HL-60/S4 treated with phorbol 12-myristate 13-acetate at 8.2 ng/mL for 4 days and 3 days (cell line): Measurements from ENCODE around the gene DPH1.
"Not testable (repeated sequence)": the region's sequence is repeated elsewhere in the genome, so short reads cannot be mapped to it uniquely, and the experiment has no call there.

Experiments used
- in situ Hi-C: fragments of 300-500 bp; cut with MboI; formaldehyde crosslinking; loops from 2 replicates; pipeline ENCODE4 v1.15.0; 2022; ENCODE audit warnings: low sequenced_read_pairs

Gene DPH1

DNA sequence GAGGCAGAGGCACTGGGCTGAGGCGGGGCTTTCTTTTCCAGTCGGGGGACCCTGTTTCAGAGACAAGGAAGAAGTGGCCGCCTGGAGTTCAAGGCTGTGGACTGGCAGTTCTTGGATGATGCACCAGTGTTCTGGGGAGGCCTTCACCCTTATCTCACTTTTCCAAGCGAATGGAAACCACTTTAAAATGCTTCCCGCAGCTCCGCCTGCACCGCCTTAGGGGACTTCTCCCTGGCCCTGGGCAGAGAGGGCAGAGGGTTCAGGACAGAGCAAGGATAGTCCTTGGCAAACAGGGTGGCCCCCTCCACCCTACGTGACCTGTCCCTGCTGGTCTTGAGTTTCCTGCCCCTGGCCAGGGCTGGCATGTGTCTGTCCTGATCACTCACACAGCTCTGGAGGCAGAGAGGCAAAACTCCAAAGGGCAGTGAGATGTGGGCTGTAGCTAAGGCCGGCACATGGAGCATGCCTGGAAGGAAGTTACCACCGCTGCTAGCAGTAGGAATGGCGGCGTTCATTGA is 25.5 kb upstream of the DPH1 start:
- in situ Hi-C loops = no loop called here

- in situ Hi-C loops = no loop called here
Observed at GRCh38 chr17:2008332-2009126, 21.4 kb upstream of the DPH1 start.

DNA sequence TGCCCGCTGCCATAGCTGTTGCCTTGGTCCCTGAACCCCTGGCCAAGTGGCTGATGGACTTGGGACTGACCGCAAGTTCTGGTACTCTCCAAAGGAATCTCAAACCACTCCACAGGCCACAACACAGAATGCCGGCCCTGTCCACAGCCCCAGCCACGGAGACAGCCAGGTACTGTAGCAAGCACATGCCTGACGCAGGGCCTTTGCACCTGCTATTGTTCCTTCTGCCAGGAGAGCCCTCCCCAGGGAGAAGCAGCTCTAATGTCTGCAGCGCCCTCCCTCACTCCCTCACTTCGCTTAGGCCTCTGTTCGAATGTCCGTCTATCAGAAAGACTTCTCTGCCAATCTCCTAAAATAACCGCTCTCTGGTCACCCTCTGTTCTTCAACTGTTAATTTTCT is 20.2 kb upstream of the DPH1 start:
- in situ Hi-C loops = no loop called here

DNA sequence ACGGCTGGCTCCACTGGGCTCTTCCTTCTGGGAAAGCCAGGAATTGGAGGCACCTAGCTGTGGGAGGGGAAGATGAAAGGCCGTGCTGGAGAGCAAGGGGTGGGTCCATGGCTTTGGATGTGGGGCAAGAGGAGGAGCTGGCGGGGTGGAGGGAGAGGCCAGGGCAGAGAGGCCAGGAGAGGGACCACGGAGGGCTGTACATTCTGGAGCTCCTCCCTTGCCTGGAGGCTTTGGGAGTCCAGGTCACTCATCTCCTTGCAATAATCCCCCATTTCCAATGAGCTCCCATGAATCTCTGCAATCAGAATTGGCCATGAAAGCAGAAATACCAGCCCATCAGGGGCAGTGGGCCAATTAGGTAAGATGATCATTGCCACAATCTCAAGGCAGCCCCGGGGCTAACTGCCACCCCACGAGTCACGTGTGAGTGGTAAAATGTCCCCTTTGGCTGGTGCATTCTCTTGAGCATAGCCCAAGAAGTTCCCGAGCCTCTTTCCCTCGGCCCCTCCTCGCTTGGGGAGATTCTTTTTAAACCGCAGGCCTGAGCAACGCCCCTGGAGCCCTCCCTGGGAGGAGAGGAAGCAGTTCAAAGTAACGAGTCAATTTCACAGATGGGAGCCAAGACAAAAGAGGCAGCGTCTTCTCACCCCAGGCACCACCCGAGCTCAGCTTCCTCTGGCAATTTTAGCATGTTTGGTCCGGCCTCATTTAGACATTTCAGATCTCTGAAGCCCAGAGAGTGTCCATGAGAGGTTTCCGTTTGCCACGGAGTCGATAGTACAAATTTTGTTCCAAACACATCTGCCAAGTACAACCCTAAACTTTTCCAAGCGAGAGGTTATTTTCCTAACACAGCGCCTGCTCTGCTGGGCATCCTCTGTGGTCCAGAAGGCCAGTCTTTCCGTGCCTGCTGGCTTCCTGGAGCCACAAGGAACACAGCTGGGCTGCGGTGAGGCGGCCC is 18.3 kb upstream of the DPH1 start:
- in situ Hi-C loops = no loop called here

GRCh38 chr17:2012499-2012898 is 17.5 kb upstream of the DPH1 start:
- in situ Hi-C loops = no loop called here

DNA sequence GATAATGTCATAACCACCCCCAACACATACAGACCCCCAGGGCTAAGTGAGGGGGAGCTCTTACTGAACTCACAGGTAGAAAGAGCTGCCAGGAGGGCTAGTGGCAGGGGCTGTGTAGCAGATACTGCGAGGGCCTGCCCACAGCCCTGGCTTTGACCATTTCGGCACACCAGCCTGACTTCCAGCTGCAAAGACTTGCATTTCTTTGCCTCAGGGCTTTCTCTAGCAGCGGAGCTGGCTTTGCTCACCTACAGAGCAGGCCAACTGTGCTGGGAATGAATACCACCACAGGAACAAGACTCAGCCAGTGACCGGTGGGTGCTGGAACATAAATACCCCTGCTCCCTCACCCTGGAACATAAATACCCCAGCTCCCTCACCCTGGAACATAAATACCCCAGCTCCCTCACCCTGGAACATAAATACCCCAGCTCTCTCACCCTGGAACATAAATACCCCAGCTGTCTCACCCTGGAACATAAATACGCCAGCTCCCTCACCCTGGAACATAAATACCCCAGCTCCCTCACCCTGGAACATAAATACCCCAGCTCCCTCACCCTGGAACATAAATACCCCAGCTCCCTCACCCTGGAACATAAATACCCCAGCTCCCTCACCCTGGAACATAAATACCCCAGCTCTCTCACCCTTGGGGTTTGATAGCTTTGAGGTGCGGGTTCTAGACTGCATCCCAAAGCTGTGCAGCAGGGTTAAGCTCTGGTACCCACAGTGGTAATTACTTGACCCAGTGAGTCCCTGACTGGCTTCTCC is 16.5 kb upstream of the DPH1 start:
- in situ Hi-C loops = not testable (repeated sequence)

- in situ Hi-C loops = no loop called here
Observed at GRCh38 chr17:2013994-2014317, 16.0 kb upstream of the DPH1 start.

GRCh38 chr17:2015314-2015713 is 14.6 kb upstream of the DPH1 start:
- in situ Hi-C loops = no loop called here

DNA sequence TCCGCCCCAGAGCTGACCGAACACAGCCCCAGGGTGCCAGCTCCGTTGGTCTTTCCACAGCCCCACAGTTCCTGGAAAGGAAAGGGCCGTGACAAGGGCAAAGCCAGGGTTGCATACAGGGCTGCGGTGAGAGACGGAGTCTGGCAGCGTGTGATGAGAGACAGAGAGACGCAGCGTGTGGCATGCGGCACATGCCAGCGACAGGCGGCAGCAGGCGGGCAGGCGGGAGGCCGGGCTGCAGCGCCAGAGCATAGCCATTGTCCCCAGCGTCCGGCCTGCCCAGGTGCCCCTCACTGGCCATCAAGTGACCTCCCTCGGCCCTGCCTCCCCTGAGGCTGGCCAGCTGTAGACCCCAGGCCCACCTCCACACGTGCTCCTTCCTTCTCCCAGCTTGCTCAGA is 13.5 kb upstream of the DPH1 start:
- in situ Hi-C loops = no loop called here

DNA sequence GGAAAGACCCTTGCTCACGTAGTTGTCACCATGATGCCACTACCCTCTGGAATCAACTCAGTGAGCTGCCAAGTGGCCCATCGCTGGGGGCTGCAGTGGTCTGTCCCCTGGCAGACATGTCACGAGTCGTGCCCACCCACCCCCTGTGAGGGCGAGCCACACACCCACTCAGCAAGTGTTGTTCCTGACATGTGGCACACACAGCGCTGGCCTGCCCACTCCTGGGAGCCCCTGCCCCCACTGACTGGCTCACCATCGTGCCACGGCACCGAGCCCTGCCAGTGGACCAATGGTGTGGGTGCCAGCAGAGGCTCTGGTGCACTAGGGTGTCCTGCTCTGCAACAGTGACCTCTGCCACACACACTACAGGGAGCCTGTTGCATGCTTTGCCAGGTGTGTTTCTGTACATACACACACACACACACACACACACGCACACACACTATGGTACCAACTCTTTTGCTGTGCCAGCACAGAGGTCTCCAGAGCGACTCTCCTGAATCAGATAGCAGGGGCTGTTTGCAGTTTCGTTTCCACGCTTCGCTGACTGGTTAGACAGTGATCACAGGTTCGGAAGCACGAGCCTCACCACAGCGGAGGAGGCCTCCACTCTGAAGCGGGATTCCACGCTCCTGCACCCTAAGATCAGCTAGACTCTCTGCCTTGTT is 12.5 kb upstream of the DPH1 start:
- in situ Hi-C loops = no loop called here

GRCh38 chr17:2018716-2019510 is 11.0 kb upstream of the DPH1 start:
- in situ Hi-C loops = no loop called here

GRCh38 chr17:2019723-2020122 is 10.2 kb upstream of the DPH1 start:
- in situ Hi-C loops = no loop called here

- in situ Hi-C loops = no loop called here
Observed at GRCh38 chr17:2020721-2021120, 9.2 kb upstream of the DPH1 start.

DNA sequence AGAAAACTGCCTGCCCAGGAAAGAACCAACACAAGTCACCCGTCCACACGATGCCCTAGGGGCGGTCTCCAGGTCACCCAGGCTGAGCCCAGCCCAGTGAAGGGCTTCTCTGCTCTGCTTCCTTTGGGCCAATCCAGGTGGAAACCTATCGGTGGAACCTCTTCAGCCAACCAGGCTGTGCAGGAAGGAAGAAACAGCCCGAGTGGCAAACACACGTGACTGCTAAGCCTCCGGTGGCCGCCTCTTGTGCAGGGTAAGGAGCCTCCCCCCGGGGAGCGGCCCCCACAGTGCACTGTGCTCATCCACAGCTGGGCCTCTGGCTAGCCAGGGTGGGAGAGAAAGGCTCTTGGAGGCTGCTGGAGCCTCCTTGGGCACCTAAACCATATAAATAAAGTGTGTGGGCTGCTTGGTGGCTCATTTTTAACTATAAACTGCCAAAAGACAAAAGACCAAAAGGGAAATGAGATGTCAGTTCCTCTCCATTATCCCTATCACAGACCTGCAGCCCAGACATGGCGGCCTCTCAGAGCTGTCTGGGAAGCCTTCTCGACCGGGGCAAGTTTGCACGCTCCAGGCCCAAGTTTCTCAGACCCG is 7.2 kb upstream of the DPH1 start:
- in situ Hi-C loops = no loop called here

DNA sequence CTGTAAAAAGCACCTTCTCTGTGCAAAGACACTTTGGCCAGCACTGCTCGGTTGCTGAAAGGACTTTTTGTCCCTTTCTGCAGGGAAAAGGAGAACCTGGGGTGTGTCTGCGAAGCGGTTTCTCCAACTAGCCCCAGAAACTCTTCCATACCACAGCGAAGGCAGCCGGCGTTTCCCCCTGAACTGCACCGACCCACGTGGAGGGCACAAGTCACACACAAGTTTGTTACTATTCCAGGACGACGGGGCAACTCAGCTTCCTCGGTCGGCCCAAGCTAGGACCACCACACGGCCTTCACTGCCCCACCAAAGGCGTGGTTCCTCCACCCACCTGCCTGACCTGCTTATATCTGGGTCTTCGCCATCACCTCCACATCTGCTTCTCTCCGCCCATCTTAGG is 6.7 kb upstream of the DPH1 start:
- in situ Hi-C loops = no loop called here

- in situ Hi-C loops = no loop called here
Observed at GRCh38 chr17:2023692-2024571, 6.0 kb upstream of the DPH1 start.

DNA sequence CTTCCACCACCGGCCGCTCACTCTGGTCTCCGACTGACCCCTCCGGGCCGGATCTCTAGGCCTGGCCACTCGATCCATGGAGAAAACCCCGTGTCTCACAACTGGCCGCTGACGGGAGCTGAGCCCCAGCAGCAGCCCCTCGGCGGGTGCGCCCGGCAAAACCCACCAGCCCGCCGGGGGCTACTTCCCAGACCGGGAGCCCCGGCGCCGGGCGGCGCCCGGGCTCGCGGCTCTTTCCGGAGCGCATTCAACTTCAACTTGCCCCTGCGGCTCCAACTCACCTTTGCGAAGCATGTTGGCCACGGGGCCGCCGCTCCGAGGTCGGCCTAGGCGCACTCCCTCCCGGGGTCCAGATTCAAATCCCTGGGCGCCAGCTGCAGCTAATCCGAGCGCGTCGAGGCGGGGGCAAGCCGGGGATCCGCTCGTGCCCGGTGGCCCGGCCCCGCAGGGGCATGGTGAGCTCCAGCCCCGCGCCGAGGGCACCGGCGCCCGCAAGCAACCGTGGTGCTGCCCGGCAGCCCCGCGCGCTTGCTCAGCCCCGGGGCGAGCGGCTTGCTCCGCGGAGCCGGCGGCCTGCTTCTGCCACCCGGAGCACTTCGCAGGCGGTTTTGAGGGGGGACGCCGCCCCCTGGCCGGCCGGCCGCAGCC is 5.3 kb upstream of the DPH1 start:
- in situ Hi-C loops = no loop called here

GRCh38 chr17:2025220-2025621 is 4.7 kb upstream of the DPH1 start, which contains the start of gene RTN4RL1:
RTN4RL1 (minus strand) TSS chr17:2025334; CDS start chr17:2024865, 469 bp downstream.
- in situ Hi-C loops = no loop called here
